ENCODE data around the gene CTAG1A.

DNA sequence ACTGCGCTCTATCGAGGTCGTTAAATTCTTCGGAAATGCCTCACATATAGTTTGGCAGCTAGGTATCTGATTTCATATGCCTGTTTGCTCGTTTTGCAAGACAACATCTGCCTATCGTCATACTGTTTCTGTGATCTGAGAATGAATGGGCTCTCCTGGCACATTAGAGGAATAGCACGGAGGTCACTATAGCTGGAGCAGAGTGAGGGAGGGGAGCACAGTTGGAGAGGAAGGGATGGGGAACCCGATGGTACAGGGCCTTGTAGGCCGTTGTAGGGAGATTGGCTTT lies 37.0 kb upstream of the CTAG1A start:
- TF ChIP-seq, protein P1, sequence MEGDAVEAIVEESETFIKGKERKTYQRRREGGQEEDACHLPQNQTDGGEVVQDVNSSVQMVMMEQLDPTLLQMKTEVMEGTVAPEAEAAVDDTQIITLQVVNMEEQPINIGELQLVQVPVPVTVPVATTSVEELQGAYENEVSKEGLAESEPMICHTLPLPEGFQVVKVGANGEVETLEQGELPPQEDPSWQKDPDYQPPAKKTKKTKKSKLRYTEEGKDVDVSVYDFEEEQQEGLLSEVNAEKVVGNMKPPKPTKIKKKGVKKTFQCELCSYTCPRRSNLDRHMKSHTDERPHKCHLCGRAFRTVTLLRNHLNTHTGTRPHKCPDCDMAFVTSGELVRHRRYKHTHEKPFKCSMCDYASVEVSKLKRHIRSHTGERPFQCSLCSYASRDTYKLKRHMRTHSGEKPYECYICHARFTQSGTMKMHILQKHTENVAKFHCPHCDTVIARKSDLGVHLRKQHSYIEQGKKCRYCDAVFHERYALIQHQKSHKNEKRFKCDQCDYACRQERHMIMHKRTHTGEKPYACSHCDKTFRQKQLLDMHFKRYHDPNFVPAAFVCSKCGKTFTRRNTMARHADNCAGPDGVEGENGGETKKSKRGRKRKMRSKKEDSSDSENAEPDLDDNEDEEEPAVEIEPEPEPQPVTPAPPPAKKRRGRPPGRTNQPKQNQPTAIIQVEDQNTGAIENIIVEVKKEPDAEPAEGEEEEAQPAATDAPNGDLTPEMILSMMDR (conservative IDR thresholded peaks at IDR 0.05; ENCODE audit: low read length), result no peak
- TF ChIP-seq EZH2phosphoT487 (IDR thresholded peaks at IDR 0.05; ENCODE audit: borderline replicate concordance), result no peak
